HepG2 (cell line): Measurements from ENCODE around the gene SOX12. TPM values are rescaled to one million over a fixed set of nuclear protein-coding genes. Genes with fewer than 3 reads are reported as not detected.

ENCODE experiments used
- CEBPB ChIP-seq: IDR thresholded peaks from 2 replicates; pipeline ENCODE4 v1.6.1; 2011; ENCODE audit warnings: low read depth, low read length, improper control_type of control experiment, borderline replicate concordance
- HCFC1 ChIP-seq: fragments of 150-350 bp; IDR thresholded peaks from 2 replicates; pipeline ENCODE4 v1.6.1; 2014; ENCODE audit warnings: low read depth, low read length
- HIVEP1 ChIP-seq: sonication (generic); formaldehyde crosslinking; IDR thresholded peaks from 2 replicates; pipeline ENCODE4 v1.4.0; 2020; ENCODE audit warnings: mild to moderate bottlenecking, missing genetic modification reagents
- HNF1A ChIP-seq, 2 experiments: sonication (generic) in 1 of 2; formaldehyde crosslinking in 1 of 2; IDR thresholded peaks; 2 replicates each; pipeline versions ENCODE4 v1.4.0 to v1.6.1; 2016 to 2020; ENCODE audit warnings: borderline replicate concordance in 1 of 2, low read depth in 1 of 2, mild to moderate bottlenecking in 1 of 2, missing genetic modification reagents in 1 of 2
- MNT ChIP-seq: fragments of 450-650 bp; IDR thresholded peaks from 2 replicates; pipeline ENCODE4 v1.6.1; 2016
- NAIF1 ChIP-seq: sonication (generic); formaldehyde crosslinking; IDR thresholded peaks from 2 replicates; pipeline ENCODE4 v1.5.0; 2020; ENCODE audit warnings: mild to moderate bottlenecking, missing genetic modification reagents, borderline replicate concordance
- PCBP2 ChIP-seq: fragments of 200-400 bp; formaldehyde crosslinking; optimal IDR thresholded peaks from 2 replicates; pipeline ENCODE3; 2018; ENCODE audit warnings: low read length, low read depth; ENCODE audit not compliant: poor library complexity, severe bottlenecking
- RFXAP ChIP-seq: sonication (generic); formaldehyde crosslinking; IDR thresholded peaks from 2 replicates; pipeline ENCODE4 v1.4.0; 2020; ENCODE audit warnings: missing genetic modification reagents, borderline replicate concordance
- SMARCC2 ChIP-seq: fragments of 450-650 bp; IDR thresholded peaks from 2 replicates; pipeline ENCODE4 v1.6.1; 2017; ENCODE audit warnings: antibody characterized with exemption, mild to moderate bottlenecking
- ZNF326 ChIP-seq: sonication (generic); formaldehyde crosslinking; IDR thresholded peaks from 2 replicates; pipeline ENCODE4 v1.4.0; 2020; ENCODE audit warnings: missing genetic modification reagents, borderline replicate concordance
- ZNF629 ChIP-seq: sonication (generic); formaldehyde crosslinking; conservative IDR thresholded peaks from 2 replicates; pipeline ENCODE4 v1.5.0; 2020; ENCODE audit warnings: missing genetic modification reagents
- ZNF788 ChIP-seq: sonication (generic); formaldehyde crosslinking; IDR thresholded peaks from 2 replicates; pipeline ENCODE4 v1.5.0; 2020; ENCODE audit warnings: mild to moderate bottlenecking, missing genetic modification reagents, borderline replicate concordance
- ZSCAN9 ChIP-seq: IDR thresholded peaks from 2 replicates; pipeline ENCODE4 v1.6.1; 2016; ENCODE audit warnings: borderline replicate concordance
- polyA plus RNA-seq, 8 experiments: library from polyadenylated mRNA; depleted of rRNA in 3 of 8; stranded (reverse) in 7 of 8; unstranded in 1 of 8; fragments of >200 nt; fragmentation: Illumina TruSeq in 4 of 8; extraction: Trizol in 4 of 8; gene quantifications; 2 replicates each; pipeline versions ENCODE4 v1.2.1 to v1.2.3, GENCODE V29; 2011 to 2016; ENCODE audit warnings: low read depth in 4 of 8, missing spikeins in 1 of 8, mixed read lengths in 1 of 8; ENCODE audit not compliant: insufficient read depth in 1 of 8
- total RNA-seq, 5 experiments: library from RNA; depleted of rRNA; stranded (reverse); fragments of >200 nt; fragmentation: Illumina TruSeq; extraction: Trizol; gene quantifications; 2 replicates each; pipeline ENCODE4 v1.2.3, GENCODE V29; 2016; ENCODE audit warnings: low read depth in 1 of 5
- TF ChIP-seq, protein P1 (sequence below): sonication (generic); formaldehyde crosslinking; IDR thresholded peaks from 2 replicates; pipeline ENCODE4 v1.4.0; 2020; ENCODE audit warnings: mild to moderate bottlenecking, low read depth, missing genetic modification reagents
- TF ChIP-seq, protein P2 (sequence below): sonication (generic); formaldehyde crosslinking; IDR thresholded peaks from 2 replicates; pipeline ENCODE4 v1.4.0; 2020; ENCODE audit warnings: mild to moderate bottlenecking, missing genetic modification reagents
- TF ChIP-seq, protein P3 (sequence below): IDR thresholded peaks from 2 replicates; pipeline ENCODE4 v1.4.0; 2020; ENCODE audit warnings: mild to moderate bottlenecking, missing genetic modification reagents

The SOX12 gene
- total and polyA plus RNA-seq, 2 of the 13 experiments (the other 11 are each of a cell fraction or from before 2014, with no cell fraction given), result 10.0 to 18.7 TPM

GRCh38 chr20:363319-364078, 38.1 kb downstream of the SOX12 start (continued):
- TF ChIP-seq, protein P1, sequence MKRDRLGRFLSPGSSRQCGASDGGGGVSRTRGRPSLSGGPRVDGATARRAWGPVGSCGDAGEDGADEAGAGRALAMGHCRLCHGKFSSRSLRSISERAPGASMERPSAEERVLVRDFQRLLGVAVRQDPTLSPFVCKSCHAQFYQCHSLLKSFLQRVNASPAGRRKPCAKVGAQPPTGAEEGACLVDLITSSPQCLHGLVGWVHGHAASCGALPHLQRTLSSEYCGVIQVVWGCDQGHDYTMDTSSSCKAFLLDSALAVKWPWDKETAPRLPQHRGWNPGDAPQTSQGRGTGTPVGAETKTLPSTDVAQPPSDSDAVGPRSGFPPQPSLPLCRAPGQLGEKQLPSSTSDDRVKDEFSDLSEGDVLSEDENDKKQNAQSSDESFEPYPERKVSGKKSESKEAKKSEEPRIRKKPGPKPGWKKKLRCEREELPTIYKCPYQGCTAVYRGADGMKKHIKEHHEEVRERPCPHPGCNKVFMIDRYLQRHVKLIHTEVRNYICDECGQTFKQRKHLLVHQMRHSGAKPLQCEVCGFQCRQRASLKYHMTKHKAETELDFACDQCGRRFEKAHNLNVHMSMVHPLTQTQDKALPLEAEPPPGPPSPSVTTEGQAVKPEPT, result no peak
- TF ChIP-seq ZSCAN9 (CRISPR knock-in tag) (no peak), ZNF629 (no peak), HCFC1 (no peak), HIVEP1 (CRISPR knock-in tag) (no peak; the same call in 1 of the 2 replicates), RFXAP (no peak; the same call in 1 of the 2 replicates), PCBP2 (no peak), SMARCC2 (no peak), ZNF788 (CRISPR knock-in tag) (peak; percentile 79; the same call in 1 of the 2 replicates), ZNF326 (CRISPR knock-in tag) (no peak), HNF1A (IDR thresholded peaks at IDR 0.05; ENCODE audit: low read depth) (no peak), HNF1A (CRISPR knock-in tag; IDR thresholded peaks at IDR 0.05; ENCODE audit: borderline replicate concordance) (no peak), CEBPB (peak; percentile 18; the same call in 1 of the 2 replicates), NAIF1 (CRISPR knock-in tag) (no peak), MNT (peak; percentile 27; the same call in 1 of the 2 replicates)
- TF ChIP-seq, protein P2, sequence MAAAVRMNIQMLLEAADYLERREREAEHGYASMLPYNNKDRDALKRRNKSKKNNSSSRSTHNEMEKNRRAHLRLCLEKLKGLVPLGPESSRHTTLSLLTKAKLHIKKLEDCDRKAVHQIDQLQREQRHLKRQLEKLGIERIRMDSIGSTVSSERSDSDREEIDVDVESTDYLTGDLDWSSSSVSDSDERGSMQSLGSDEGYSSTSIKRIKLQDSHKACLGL (CRISPR knock-in tag), result no peak
- TF ChIP-seq, protein P3, sequence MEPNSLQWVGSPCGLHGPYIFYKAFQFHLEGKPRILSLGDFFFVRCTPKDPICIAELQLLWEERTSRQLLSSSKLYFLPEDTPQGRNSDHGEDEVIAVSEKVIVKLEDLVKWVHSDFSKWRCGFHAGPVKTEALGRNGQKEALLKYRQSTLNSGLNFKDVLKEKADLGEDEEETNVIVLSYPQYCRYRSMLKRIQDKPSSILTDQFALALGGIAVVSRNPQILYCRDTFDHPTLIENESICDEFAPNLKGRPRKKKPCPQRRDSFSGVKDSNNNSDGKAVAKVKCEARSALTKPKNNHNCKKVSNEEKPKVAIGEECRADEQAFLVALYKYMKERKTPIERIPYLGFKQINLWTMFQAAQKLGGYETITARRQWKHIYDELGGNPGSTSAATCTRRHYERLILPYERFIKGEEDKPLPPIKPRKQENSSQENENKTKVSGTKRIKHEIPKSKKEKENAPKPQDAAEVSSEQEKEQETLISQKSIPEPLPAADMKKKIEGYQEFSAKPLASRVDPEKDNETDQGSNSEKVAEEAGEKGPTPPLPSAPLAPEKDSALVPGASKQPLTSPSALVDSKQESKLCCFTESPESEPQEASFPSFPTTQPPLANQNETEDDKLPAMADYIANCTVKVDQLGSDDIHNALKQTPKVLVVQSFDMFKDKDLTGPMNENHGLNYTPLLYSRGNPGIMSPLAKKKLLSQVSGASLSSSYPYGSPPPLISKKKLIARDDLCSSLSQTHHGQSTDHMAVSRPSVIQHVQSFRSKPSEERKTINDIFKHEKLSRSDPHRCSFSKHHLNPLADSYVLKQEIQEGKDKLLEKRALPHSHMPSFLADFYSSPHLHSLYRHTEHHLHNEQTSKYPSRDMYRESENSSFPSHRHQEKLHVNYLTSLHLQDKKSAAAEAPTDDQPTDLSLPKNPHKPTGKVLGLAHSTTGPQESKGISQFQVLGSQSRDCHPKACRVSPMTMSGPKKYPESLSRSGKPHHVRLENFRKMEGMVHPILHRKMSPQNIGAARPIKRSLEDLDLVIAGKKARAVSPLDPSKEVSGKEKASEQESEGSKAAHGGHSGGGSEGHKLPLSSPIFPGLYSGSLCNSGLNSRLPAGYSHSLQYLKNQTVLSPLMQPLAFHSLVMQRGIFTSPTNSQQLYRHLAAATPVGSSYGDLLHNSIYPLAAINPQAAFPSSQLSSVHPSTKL (CRISPR knock-in tag), result peak; percentile 15; the same call in 1 of the 2 replicates
